HPDE6-E6E7 (cell line): Measurements from ENCODE around the gene RAP1GDS1.

ENCODE experiments used
- DNase-seq: peaks from one replicate; pipeline ENCODE4 v3.0.0; 2011; ENCODE audit warnings: missing footprints; ENCODE audit errors: extremely low spot score

RAP1GDS1 gene

GRCh38 chr4:98480535-98480934, 219.4 kb downstream of the RAP1GDS1 start:
- DNase-seq: no peak

- DNase-seq: no peak
Measured at GRCh38 chr4:98481167-98481566, 220.0 kb downstream of the RAP1GDS1 start.

GRCh38 chr4:98482503-98482846, 221.3 kb downstream of the RAP1GDS1 start:
- DNase-seq: no peak

- peak; percentile 38 for DNase-seq
Measured at GRCh38 chr4:98482847-98483806, 221.9 kb downstream of the RAP1GDS1 start.

- DNase-seq: peak; percentile 29
Measured at GRCh38 chr4:98484031-98484430, 222.8 kb downstream of the RAP1GDS1 start.

GRCh38 chr4:98485816-98486345, 224.7 kb downstream of the RAP1GDS1 start:
- DNase-seq: no peak

GRCh38 chr4:98490251-98490650, 229.1 kb downstream of the RAP1GDS1 start:
- no peak for DNase-seq

GRCh38 chr4:98491899-98492559, 230.8 kb downstream of the RAP1GDS1 start:
- no peak for DNase-seq

GRCh38 chr4:98493296-98493695, 232.1 kb downstream of the RAP1GDS1 start:
- DNase-seq: no peak
